ENCODE results near the gene DDX6. TPM values are rescaled to one million over a fixed set of nuclear protein-coding genes. Genes with fewer than 3 reads are reported as not detected.

DDX6 gene
- total and polyA plus RNA-seq, 9 of the 15 experiments (the other 6 are each of a cell fraction or from before 2014, with no cell fraction given), result 10.0 to 102 (median 58.2) TPM

GRCh38 chr11:118834427-118835028, 43.6 kb upstream of the DDX6 start:
- Histone ChIP-seq H3K79me2 (ENCODE audit: control insufficient read depth, insufficient read depth, low read length) (no peaks in the 10 kb centered on the region), H3K9me3 (replicated peaks; ENCODE audit: control insufficient read depth, insufficient read depth, low read depth, low read length) (no peaks in the 10 kb centered on the region), H3K4me2 (ENCODE audit: insufficient read depth, low read length) (no peak overlapping the region), H3K4me3 (no peak overlapping the region), H3K9ac (ENCODE audit: insufficient read depth in 1 of 2, low read depth in 2 of 2, low read length in 2 of 2) (no peak overlapping the region), H4K20me1 (replicated peaks; ENCODE audit: control insufficient read depth, insufficient read depth, low read length) (no peaks in the 10 kb centered on the region), H2AFZ (ENCODE audit: low read depth, low read length) (peak overlapping the region; percentile 65), H3K27ac (ENCODE audit: extremely low read depth, low read depth, low read length) (no peak overlapping the region), H3K36me3 (ENCODE audit: control insufficient read depth, insufficient read depth, low read length) (no peaks in the 10 kb centered on the region), H3K9me1 (ENCODE audit: control insufficient read depth, insufficient read depth, low read length) (no peaks in the 10 kb centered on the region), H3K27me3 (ENCODE audit: control insufficient read depth in 2 of 2, insufficient read depth in 2 of 2, low read length in 2 of 2) (no peaks in the 10 kb centered on the region), H3K4me1 (replicated peaks in 1 of 2; ENCODE audit: control insufficient read depth in 2 of 2, insufficient read depth in 2 of 2, low read length in 2 of 2) (no peaks in the 10 kb centered on the region; a peak in 1 of 5 replicates)
- TF ChIP-seq ZFX (CRISPR knock-in tag; IDR thresholded peaks at IDR 0.05) (no peak), CEBPG (CRISPR knock-in tag; IDR thresholded peaks at IDR 0.05) (no peak), CEBPG (tag; conservative IDR thresholded peaks at IDR 0.05 in 1 of 2, IDR thresholded peaks at IDR 0.05 in 1 of 2) (peak in 1 of 2 experiments; percentile 37; a peak in 1 of 4 replicates), CTBP1 (IDR thresholded peaks at IDR 0.05; ENCODE audit: borderline replicate concordance) (no peak), HNRNPUL1 (IDR thresholded peaks at IDR 0.05; ENCODE audit: low read length) (no peak), KLF13 (tag; IDR thresholded peaks at IDR 0.05; ENCODE audit: borderline replicate concordance, low read depth) (no peak), GATA2 (CRISPR knock-in tag; IDR thresholded peaks at IDR 0.05) (no peak)
- ChIA-PET POLR2A (interaction anchor here (0.7 to 1.8 kb wide), 6 partner anchors 10 to 260 kb away, joined by 3 to 5 read pairs (median 3); partner anchors contain the start of gene DDX6), CTCF (ENCODE audit: low intra/inter-chr PET ratio) (interaction anchor here (0.5 kb wide), 1 partner anchor 8 kb away, joined by 3 read pairs; no protein-coding TSS in a partner anchor)
- BruUV-seq (replicated peaks), result no TSS peak
- 12% methylated on average over 6 of the region's 6 CpGs for WGBS (ENCODE audit: insufficient coverage, low coverage, missing lambda C conversion rate)
- peak; percentile 52; the same call in 2 of the 3 replicates for ATAC-seq
- no peak for DNase-seq (ENCODE audit: extremely low read depth in 1 of 4, low spot score in 3 of 4)
- in situ Hi-C loops (cut with MboI) (no loop called here), intact Hi-C loops (cut with micrococcal nuclease) (no loop called here)
- no peak for FAIRE-seq

Data from K562 (cell line).